Measurements from ENCODE around the gene RET. TPM values are rescaled to one million over a fixed set of nuclear protein-coding genes. Genes with fewer than 3 reads are reported as not detected.

RET gene
- total and polyA plus RNA-seq, 2 of the 13 experiments (the other 11 are each of a cell fraction or from before 2014, with no cell fraction given): 0.02 TPM; not detected in 1

- TF ChIP-seq RCOR2 (CRISPR knock-in tag; IDR thresholded peaks at IDR 0.05) (no peak), CREB3 (CRISPR knock-in tag; IDR thresholded peaks at IDR 0.05) (no peak), SIX1 (CRISPR knock-in tag; IDR thresholded peaks at IDR 0.05; ENCODE audit: borderline replicate concordance) (no peak), SMAD9 (CRISPR knock-in tag; IDR thresholded peaks at IDR 0.05) (no peak), KDM4B (CRISPR knock-in tag; IDR thresholded peaks at IDR 0.05) (no peak), KAT7 (CRISPR knock-in tag; IDR thresholded peaks at IDR 0.05; ENCODE audit: borderline replicate concordance) (no peak), U2AF1 (optimal IDR thresholded peaks at IDR 0.05; ENCODE audit: low read depth, low read length) (no peak), ZNF879 (CRISPR knock-in tag; IDR thresholded peaks at IDR 0.05) (no peak)
- TF ChIP-seq, protein P1, sequence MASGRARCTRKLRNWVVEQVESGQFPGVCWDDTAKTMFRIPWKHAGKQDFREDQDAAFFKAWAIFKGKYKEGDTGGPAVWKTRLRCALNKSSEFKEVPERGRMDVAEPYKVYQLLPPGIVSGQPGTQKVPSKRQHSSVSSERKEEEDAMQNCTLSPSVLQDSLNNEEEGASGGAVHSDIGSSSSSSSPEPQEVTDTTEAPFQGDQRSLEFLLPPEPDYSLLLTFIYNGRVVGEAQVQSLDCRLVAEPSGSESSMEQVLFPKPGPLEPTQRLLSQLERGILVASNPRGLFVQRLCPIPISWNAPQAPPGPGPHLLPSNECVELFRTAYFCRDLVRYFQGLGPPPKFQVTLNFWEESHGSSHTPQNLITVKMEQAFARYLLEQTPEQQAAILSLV (CRISPR knock-in tag; IDR thresholded peaks at IDR 0.05; ENCODE audit: borderline replicate concordance): no peak
These were observed 23.0 kb upstream of the RET start (continued) for GRCh38 chr10:43053825-43054224.

GRCh38 chr10:43054593-43054992, 22.3 kb upstream of the RET start:
- no peak for TF ChIP-seq SP140L (CRISPR knock-in tag; IDR thresholded peaks at IDR 0.05; ENCODE audit: borderline replicate concordance)
- TF ChIP-seq BCL6 (CRISPR knock-in tag; IDR thresholded peaks at IDR 0.05): no peak
- no peak for TF ChIP-seq MYNN (CRISPR knock-in tag; IDR thresholded peaks at IDR 0.05; ENCODE audit: low read depth)
- no peak for TF ChIP-seq TRIM24 (CRISPR knock-in tag; IDR thresholded peaks at IDR 0.05)
- TF ChIP-seq ZNF326 (CRISPR knock-in tag; IDR thresholded peaks at IDR 0.05; ENCODE audit: borderline replicate concordance): no peak
- TF ChIP-seq ZNF546 (CRISPR knock-in tag; conservative IDR thresholded peaks at IDR 0.05): no peak
- TF ChIP-seq ZNF558 (CRISPR knock-in tag; IDR thresholded peaks at IDR 0.05; ENCODE audit: borderline replicate concordance): no peak
- TF ChIP-seq, protein P2, sequence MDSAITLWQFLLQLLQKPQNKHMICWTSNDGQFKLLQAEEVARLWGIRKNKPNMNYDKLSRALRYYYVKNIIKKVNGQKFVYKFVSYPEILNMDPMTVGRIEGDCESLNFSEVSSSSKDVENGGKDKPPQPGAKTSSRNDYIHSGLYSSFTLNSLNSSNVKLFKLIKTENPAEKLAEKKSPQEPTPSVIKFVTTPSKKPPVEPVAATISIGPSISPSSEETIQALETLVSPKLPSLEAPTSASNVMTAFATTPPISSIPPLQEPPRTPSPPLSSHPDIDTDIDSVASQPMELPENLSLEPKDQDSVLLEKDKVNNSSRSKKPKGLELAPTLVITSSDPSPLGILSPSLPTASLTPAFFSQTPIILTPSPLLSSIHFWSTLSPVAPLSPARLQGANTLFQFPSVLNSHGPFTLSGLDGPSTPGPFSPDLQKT (CRISPR knock-in tag; IDR thresholded peaks at IDR 0.05; ENCODE audit: borderline replicate concordance): no peak
- no peak for TF ChIP-seq ZNF619 (CRISPR knock-in tag; IDR thresholded peaks at IDR 0.05)
- TF ChIP-seq ZNF136 (CRISPR knock-in tag; IDR thresholded peaks at IDR 0.05; ENCODE audit: low read depth): no peak
- TF ChIP-seq ZSCAN21 (CRISPR knock-in tag; IDR thresholded peaks at IDR 0.05; ENCODE audit: borderline replicate concordance): no peak
- Histone ChIP-seq H3K9ac (ENCODE audit: insufficient read depth, low read depth, low read length) (no peak overlapping the region), H3K9me3 (ENCODE audit: low read length) (no peaks in the 10 kb centered on the region), H3K79me2 (ENCODE audit: insufficient read depth, low read length) (no peaks in the 10 kb centered on the region), H3K4me1 (ENCODE audit: insufficient read depth, low read length) (peaks cover 12% of the 10 kb centered on the region), H2AFZ (ENCODE audit: low read length) (no peak overlapping the region), H3K4me2 (ENCODE audit: low read depth, low read length) (no peak overlapping the region), H4K20me1 (ENCODE audit: insufficient read depth, low read length) (no peaks in the 10 kb centered on the region), H3K27ac (ENCODE audit: extremely low read length, insufficient read depth, low read length) (no peak overlapping the region), H3K36me3 (replicated peaks in 1 of 2; ENCODE audit: control insufficient read depth in 1 of 2, insufficient read depth in 2 of 2, low read length in 2 of 2) (no peaks in the 10 kb centered on the region), H3K27me3 (ENCODE audit: control insufficient read depth in 1 of 2, insufficient read depth in 2 of 2, low read length in 2 of 2) (peaks cover 2 to 16% of the 10 kb centered on the region in 2 experiments; a peak in 2 of 5 replicates), H3K4me3 (replicated peaks in 1 of 3; ENCODE audit: insufficient read depth in 1 of 3, low read depth in 2 of 3, low read length in 3 of 3) (no peak overlapping the region)
- no peak for ATAC-seq
- DNase-seq (ENCODE audit: low spot score): no peak
- ChIA-PET POLR2A (no interaction called here), CTCF (ENCODE audit: low intra/inter-chr PET ratio, low total read pairs) (no interaction called here)
- intact Hi-C loops (cut with micrococcal nuclease; ENCODE audit: unreplicated experiment): no loop called here
- in situ Hi-C loops (cut with HindIII; ENCODE audit: extremely low pct_ligation_motif_present, low pct_unique_long_range_greater_than_20kb): no loop called here
- BruUV-seq (replicated peaks): no TSS peak
- WGBS (ENCODE audit: low lambda C conversion rate): 6% methylated on average over 1 of the region's 3 CpGs
- no peak for FAIRE-seq

Data from HepG2 (cell line).